GM21737 (cell line): Measurements from ENCODE around the gene CAMK2B.

Source experiments
- ATAC-seq: cut with Tn5 transposase; IDR thresholded peaks from one replicate; pipeline ENCODE4 v1.9.1; 2021; ENCODE audit warnings: mild to moderate bottlenecking, moderate library complexity; ENCODE audit not compliant: unreplicated experiment

CAMK2B gene

GRCh38 chr7:44232901-44233715 lies 92.3 kb downstream of the CAMK2B start:
- no peak for ATAC-seq

- ATAC-seq: no peak
Observed at GRCh38 chr7:44232396-44232795, 93.0 kb downstream of the CAMK2B start.

- ATAC-seq: no peak
Observed at GRCh38 chr7:44231088-44231487, 94.3 kb downstream of the CAMK2B start.

GRCh38 chr7:44230286-44230685 lies 95.1 kb downstream of the CAMK2B start:
- no peak for ATAC-seq

GRCh38 chr7:44229546-44230105 lies 95.8 kb downstream of the CAMK2B start:
- no peak for ATAC-seq

GRCh38 chr7:44228571-44229350 lies 96.6 kb downstream of the CAMK2B start:
- ATAC-seq: no peak

- ATAC-seq: no peak
Observed at GRCh38 chr7:44227911-44228310, 97.5 kb downstream of the CAMK2B start.

GRCh38 chr7:44226396-44226753 lies 99.0 kb downstream of the CAMK2B start:
- no peak for ATAC-seq

- no peak for ATAC-seq
Observed at GRCh38 chr7:44225566-44226395, 99.6 kb downstream of the CAMK2B start.

GRCh38 chr7:44224974-44225565 lies 100.3 kb downstream of the CAMK2B start:
- ATAC-seq: no peak

- no peak for ATAC-seq
Observed at GRCh38 chr7:44224080-44224973, 101.1 kb downstream of the CAMK2B start.

GRCh38 chr7:44223362-44224079 lies 101.9 kb downstream of the CAMK2B start:
- ATAC-seq: no peak

- ATAC-seq: no peak
Observed at GRCh38 chr7:44222776-44223261, 102.6 kb downstream of the CAMK2B start.

- ATAC-seq: no peak
Observed at GRCh38 chr7:44222074-44222473, 103.3 kb downstream of the CAMK2B start.

GRCh38 chr7:44221231-44221791 lies 104.1 kb downstream of the CAMK2B start:
- no peak for ATAC-seq

- no peak for ATAC-seq
Observed at GRCh38 chr7:44220358-44221112, 104.9 kb downstream of the CAMK2B start.

GRCh38 chr7:44220046-44220357 lies 105.4 kb downstream of the CAMK2B start:
- ATAC-seq: no peak
